Dermis blood vessel endothelial cell (primary cell): ENCODE results near the gene CXCL11. TPM values are rescaled to one million over a fixed set of nuclear protein-coding genes. Genes with fewer than 3 reads are reported as not detected.

Experiments used
- DNase-seq: peaks from one replicate; pipeline ENCODE4 v3.0.0; 2010
- total RNA-seq: library from RNA; depleted of rRNA; stranded (reverse); fragments of >200 nt; gene quantifications from 2 replicates; pipeline ENCODE4 v1.2.3, GENCODE V29; 2014

CXCL11 gene
- total RNA-seq, 1 donor from 2014 or later: 2.0 TPM

DNA sequence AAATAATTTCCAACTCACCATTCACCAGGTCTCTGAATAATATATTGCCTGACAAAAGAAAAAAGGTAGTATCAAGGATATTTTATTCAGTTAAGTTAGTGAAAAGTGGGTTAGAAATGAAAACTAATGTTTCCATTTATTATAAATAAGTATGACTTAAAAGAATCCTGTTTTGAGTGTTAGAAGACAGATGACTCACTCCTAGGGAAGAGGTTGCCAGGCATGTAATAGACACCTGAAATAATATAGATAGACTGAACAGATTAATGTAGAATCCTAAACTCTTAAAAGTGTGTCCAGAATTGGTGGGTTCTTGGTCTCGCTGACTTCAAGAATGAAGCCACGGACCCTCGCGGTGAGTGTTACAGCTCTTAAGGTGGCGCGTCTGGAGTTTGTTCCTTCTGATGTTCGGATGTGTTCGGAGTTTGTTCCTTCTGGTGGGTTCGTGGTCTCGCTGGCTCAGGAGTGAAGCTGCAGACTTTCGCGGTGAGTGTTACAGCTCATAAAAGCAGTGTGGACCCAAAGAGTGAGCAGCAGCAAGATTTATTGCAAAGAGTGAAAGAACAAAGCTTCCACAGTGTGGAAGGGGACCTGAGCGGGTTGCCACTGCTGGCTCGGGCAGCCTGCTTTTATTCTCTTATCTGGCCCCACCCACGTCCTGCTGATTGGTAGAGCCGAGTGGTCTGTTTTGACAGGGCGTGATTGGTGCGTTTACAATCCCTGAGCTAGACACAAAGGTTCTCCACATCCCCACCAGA, 6.5 kb upstream of the CXCL11 start:
- peak; percentile 55 for DNase-seq

DNA sequence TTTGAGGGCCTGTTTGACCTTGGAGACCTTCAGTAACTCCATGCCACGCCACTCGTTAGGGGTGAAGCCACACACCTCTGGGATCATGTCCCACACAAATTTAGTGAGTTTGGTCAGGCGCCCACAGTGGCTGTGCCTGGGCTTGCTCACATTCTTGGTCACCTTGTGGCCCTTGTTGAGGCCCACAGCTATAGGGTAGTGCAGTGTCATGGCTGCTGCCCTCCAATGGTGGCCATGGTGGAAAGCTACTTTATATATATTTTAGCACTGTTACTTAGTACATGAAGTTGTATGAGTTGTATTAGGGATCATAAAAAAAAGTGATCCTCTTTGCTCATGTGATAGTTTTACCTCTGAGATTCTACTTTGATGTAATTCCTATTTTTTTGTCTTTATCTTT, 985 bp upstream of the CXCL11 start:
- no peak for DNase-seq

DNA sequence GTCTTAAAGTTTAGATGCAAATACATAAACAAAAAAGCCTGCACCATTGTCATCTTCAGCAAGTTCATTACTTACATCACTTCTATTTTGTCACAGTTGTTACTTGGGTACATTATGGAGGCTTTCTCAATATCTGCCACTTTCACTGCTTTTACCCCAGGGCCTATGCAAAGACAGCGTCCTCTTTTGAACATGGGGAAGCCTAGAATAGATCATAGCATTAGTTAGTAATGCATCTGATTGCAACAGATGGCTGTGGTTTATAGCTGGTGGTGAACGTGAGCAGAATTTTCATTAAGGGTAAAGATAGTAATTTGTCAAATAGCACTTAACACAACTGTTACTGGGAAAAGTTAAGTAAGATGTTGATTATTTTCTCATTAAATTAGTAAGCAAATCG, 729 bp downstream of the CXCL11 start:
- DNase-seq: no peak

DNA sequence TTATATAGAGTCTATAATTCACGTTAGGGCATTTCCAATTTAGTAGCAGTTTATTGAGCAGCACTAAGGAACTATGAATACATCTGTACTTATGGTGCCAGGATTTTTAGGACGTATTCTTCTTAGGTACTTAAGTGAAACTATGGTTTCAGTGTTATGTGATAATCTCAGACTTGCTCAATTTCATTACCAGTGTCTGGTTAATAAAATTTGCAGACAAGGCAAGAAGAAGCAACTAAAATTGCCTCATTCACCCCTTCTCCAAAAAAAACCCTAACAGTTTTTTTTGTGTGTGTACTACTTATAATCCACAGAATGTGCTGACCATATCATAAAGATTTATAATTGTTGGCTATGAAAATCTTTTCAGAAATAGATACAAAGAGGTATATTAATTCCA, 6.6 kb downstream of the CXCL11 start:
- DNase-seq: no peak

DNA sequence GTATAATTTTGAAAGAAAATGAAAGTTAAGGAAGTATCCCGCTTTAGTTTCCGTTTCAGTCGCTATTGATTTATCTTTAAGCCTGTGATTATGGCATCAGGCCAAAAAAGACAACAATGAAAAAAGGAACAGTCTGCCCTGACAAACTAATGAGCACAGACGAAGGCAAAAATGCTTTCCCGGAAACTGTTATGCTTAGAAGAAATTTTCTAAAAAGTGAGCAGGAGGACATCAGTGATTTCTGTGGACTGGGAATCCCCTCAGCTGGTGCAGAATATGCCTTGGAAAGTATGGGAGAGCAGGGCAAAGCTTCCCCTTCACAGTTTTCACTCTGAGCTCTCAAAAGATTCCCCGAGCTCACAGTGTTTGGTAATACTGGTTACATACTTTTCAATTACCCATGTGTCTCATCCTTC, 7.5 kb downstream of the CXCL11 start:
- DNase-seq: peak; percentile 67

DNA sequence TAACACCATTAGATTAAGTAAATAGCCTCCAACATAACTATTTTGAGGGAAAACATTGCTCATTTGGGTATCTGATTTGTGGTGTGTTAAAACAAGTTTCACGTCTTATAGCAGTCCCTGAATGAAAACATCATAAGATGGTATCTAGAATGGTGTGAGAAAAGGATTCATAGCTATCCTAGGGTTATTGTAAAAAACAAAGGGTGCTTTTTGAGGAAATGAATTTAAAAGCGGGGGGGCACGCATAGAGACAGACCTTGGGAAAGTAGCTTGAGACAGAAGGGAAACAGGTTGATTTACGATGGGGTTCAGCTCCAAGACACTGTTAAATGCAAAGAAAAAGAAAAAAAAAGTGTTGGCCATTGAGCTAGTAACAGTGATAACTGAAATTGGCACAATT, 11.8 kb downstream of the CXCL11 start:
- no peak for DNase-seq

DNA sequence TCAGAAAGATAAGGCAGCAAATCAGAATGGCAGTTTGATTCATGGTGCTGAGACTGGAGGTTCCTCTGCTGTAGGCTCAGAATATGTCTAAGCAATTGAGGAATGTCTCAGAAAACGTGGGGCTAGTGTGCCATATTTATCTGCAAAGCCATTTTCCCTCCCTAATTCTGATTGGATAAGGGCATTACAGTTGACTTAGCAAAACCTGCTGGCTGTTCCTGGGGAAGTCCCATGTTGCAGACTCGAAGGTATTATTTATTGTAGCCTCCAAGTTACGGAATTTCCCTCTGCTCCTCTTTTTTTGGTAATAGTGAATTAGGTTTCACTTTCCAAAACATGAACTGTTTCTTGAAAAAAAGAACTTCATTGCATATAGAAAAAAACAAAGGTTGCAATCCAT, 12.5 kb downstream of the CXCL11 start, which contains the start of gene CXCL10:
TSS of gene CXCL10 (minus strand) at position 109 of the 400 bp plus-strand sequence. CDS start at position 43, 66 bp downstream.
- peak; percentile 27 for DNase-seq

DNA sequence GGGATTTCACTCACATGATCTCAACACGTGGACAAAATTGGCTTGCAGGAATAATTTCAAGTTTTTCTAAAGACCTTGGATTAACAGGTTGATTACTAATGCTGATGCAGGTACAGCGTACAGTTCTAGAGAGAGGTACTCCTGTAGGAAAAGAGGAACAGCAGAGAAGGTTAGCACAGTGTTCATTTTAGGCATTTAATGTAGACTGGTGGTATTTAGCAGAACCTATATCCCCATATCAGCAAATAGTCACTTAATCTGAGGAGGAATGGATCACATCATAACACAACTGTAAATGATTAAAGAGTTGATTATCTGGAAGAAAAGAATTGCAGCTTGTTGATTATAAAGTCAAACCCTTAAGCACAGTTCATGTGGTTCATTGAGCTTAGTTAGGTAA, 13.2 kb downstream of the CXCL11 start:
- DNase-seq: no peak

DNA sequence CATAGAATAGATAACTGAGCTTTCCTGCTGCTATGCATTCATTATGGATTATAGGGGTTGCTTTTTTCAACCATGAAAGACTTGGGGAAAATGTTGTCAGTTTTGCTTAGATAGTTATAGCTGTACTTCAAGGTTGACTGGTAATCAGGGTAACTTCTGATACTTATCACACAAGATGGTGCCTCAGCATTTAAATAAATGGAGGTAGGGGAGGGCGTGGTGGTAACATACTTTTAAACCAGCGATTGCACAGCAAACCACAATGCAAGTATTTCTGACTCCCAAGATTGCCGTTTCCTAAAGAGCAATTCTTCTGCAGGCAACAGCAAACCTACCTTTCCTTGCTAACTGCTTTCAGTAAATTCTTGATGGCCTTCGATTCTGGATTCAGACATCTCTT, 13.8 kb downstream of the CXCL11 start:
- DNase-seq: no peak

DNA sequence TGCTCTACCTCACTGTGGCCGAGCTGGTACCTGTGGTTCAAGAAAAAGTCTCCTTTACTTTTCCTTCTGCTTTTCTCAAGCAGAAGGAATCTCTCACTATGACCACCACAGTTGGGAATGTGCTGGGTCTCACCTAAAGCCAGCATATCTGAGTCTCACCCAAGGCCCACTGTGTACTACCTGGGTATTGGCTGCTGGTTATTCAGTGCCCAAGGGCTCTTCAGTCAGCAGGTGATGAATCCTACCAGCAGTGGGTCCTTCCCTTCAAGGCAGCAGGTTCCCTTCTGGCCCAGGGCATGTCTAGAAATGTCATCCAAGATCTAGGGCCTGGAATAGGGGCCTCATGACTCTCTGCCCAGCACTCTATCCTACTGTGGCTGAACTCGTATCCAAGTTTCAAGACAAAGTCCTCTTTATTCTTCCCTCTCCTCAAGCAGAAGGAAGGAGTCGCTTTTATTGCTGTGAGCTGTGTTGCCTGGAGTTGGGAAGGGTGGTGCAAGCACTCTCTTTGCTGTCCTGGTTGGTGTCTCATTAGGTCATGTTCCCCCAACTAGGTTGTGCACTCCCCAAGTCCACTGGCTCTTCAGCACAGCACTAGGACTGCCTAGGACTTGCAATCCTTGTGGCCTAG, 18.7 kb downstream of the CXCL11 start:
- no peak for DNase-seq

DNA sequence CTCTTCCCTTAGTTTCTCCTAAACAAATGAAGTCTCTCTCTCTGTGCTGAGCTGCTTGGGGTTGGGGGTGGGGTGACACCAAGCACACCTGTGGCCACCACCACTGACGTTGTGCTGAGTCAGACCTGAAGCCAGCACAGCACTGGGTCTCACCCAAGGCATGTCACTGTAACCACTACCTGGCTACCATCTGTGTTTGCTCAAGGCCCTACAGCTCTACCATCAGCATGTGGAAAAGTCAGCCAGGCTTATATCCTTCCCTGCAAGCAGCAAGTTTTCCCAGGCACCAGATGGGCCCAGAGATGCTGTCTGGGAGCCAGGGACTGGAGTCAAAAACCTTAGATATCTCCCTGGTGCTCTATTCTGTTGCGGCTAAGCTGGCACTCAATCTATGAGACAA, 19.5 kb downstream of the CXCL11 start:
- DNase-seq: no peak

DNA sequence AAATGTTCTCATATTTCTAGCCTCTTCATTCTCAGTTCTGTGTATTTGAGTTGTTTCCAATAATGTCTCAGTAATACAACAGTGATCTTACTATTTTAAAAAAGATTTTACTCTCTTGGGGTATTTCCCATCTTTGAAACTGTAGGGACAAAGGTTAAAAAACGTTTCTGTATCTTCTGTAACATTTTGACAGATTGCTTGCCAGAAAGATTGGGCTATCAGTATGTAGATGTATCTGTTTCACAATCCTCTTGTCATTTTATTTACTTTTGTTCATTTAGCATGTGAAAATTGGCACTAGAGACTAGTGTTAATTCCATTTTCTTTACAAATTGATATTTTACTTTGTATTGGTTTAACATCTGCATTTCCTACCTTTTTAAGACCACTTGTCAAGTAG, 22.3 kb downstream of the CXCL11 start:
- DNase-seq: no peak

DNA sequence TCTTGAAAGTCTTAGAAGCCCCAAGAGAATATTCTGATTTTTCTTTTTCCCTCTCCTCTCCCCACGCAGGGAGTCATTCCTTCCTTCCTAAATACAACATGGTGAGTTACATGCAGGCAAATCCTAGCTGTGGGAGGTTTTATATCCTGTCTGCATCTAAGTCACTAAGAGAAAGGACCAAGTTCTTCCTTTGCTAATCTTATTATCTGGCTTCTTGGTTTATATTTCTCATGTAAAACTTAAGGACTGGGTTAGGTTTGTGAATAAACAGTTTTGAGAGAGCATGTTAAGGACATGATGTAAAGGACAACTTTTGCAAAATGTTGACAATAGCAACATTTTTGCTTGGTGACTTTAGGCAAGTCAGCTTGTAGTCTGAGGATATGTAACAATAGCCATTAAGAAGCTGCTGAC, 23.5 kb downstream of the CXCL11 start:
- peak; percentile 26 for DNase-seq

DNA sequence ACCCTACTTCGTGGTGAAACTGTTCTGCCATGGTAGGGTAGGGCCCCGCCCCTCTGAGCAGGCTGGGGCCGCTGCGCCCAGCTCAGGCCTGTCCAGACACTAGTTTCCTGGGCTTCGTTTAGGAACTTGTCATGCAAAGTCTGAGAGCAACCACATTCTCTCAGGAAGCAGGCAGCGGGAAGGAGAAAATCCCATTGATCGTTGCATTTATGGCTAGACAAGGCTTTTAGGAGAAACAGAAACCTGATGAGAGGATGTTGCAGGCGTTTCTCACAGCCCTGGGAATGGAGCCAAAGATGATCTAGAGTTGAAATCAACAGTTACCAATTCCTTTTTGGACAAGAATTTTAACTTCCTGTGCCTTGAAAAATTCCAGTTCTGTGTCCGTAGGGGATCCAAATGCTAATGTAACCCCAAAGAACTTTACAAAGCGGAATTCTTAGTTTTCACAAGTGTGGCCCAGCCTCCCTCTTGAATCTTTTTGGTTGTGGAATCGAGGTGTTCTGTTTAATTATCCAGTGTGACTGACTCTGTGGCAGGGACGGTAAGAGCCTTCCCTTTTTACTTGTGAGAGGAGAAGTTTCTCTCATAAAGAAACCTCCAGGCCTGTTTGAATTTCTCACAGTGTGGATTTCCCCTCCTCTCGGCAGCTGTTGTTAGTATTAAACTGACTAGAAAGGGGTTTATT, 24.0 kb downstream of the CXCL11 start:
- peak; percentile 59 for DNase-seq

DNA sequence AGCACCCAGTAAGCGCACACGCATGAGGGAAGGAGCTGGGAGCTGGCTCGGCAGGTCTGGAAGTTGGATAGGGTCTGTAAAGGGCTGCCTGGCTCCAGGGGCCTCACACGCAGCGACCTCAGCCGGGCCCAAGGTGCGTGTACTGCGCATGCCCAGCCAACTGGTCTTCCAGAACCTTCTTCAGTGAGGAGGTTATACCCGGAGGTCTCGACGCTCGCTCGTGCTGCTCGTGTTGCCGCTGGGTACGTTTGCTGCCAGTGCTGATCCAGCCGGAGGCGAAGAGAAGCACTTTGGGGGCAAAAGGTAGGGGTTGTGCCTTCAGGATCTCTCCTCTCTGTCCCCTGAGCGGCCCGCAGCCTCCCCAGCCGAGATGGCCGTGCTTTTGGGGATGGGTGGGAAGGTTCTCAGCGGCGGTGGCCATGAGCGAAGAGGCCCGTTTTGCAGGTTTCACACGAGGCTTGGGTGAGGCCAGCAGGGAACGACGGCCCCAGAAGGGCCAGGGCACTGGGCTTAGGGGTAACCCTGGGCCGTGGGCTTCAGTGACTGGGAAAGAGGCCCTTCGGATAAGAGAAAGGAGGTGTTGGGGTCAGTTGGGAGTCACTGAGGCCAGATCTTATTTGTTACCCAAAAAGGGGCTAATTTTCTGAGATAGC, 24.7 kb downstream of the CXCL11 start:
- no peak for DNase-seq

DNA sequence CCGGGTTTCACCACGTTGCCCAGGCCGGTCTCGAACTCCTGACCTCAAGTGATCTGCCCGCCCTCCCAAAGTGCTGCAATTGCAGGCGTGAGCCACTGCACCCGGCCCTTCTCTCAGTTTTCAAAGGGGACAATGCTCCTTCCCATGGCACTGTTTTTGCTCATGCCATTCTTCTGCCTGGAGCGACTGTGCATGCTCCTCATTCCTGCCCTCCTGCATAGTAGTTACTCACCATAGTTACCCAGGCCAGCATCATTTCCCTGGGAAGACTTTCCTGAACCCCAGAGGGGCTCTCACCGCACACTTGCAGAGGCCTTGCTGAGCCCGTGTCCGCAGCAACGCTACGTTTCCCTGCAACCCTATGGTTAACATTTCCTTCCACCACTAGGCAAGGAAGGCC, 25.3 kb downstream of the CXCL11 start:
- no peak for DNase-seq

DNA sequence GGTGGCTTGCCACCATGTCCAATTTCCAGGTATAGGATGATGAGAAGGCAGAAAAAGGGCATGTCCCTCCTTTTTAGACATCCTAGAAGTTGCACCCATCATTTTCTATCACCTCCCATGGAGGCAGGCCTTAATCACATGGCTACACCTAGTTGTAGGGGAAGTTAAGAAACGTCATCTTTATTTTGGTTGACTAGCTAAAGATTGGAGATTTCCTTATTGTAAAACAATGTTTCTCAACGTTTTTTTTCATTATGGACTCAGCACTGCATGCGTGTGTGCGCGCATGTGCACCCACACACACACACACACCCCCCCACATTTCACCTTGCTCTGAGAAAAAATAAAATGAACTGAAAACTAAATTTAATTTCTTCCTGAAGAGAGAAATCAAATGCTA, 26.6 kb downstream of the CXCL11 start:
- DNase-seq: no peak

DNA sequence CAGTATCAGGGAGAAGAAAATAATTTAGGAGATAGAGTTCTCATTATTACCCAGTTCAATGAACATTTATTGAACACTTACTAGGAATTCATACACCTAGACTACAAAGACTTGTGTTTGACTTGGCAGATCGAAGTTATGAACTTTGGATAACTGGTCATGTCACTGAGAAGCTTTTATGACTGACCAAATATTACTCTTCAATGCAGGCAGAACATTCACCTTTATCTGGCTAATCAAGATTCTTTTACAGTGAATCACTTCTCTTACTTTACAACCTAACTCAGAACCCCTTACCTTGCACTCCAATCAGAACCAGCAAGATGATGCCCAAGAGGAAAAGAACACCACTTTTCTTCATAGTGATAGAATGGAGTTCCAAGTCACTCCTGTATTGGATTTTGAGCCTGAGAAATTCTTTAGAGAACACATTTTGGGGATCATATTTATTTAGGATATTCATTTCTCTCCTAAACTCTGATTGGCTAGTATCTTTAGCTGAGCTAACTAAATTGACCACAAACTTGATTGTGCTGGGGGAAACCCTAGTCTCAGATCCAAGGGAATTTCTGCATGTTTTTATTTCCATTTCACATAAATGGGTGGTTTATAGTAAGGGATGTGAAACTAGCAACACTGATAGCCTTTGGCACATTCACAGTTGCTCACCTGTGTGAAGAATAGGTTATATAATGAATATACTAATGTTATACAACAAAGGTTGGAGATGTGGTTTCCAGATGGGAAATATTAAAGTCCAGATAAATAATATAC, 28.6 kb downstream of the CXCL11 start, which contains the start of gene CXCL9:
TSS of gene CXCL9 (minus strand) at position 421 of the 774 bp plus-strand sequence. CDS start at position 361, 60 bp downstream.
- DNase-seq: no peak

DNA sequence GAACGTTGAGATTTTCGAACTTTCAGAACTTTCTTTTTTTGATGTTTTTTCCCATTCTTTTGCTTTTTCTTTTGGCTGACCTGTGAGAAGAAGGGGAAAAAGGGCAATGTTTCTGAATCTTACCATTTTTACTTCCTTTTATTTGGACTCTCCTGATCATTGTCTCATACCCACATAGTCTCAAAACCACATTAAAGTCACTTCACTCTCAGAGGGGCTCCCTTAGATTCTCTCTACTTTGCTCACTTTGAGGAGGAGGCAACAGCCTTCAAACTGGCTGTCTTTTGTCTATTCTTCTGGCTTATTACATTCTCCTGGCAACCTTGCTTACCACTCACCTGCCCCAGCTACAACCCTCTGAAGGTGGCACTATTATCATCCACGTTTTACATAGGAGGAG, 32.2 kb downstream of the CXCL11 start:
- no peak for DNase-seq

DNA sequence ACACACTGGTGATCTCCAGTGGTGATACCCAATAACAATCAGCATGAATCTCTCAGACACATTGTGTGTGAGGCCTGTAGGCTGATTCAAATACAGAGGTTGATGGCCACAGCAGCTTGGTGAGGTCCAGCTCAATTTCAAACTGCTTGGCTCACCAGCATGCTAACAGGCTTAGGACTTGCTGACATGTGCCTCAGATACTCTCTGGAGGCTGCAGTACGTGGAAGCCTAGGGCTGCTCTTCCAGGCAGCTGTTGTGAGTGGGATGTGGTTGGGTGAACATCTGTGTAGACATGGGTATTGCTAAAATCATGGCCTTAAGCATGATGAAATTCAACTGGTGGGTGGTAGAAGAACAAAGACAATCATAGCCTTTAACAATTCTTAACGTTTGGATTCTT, 32.8 kb downstream of the CXCL11 start:
- DNase-seq: no peak

DNA sequence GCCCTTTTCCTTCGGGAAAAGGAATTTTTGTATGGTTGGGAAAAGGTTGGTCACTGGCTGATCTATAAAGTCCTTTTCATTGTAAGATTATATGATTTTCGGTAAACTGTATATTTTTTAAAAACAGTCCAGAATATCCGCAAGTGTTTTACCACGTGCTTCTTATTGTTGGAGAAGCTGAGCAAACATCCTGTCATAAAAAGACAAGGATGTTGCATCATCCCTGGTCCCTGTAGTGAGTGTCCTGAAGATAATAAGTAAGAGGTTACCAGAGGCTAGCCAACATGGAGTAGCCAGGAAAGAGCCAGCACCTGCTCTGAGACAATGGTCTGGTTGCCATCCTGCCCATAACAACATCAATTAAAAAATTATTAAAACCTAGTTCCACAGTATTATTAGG, 33.7 kb downstream of the CXCL11 start:
- DNase-seq: peak; percentile 84

DNA sequence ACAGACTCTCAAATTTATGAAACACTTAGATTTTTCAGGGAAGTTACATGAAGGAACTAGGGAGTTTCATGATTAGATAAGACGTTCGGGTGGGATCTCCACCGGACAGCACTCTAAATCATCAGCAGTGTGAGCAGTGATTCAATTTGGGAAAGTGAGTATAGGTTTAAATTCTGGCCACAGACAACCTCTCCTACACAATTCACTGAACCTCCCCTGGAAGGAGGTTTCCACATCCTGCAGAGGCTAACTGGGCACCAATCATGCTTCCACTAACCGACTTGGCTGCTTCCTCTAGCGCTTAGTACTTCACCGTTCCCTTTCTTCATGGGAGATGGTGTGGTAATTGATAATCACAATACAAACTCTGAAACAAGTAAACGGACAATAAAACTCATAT, 34.2 kb downstream of the CXCL11 start:
- no peak for DNase-seq
